Measurements from ENCODE around the gene C17orf113. TPM values are rescaled to one million over a fixed set of nuclear protein-coding genes. Genes with fewer than 3 reads are reported as not detected.

C17orf113 gene
- total RNA-seq: 0.32 and 0.34 TPM in 2 replicates

GRCh38 chr17:42050393-42051012, at the start of gene C17orf113:
Gene C17orf113, minus strand, starts transcription at chr17:42050601. Its CDS starts 7,225 bp downstream, at chr17:42043376.

GRCh38 chr17:42097691-42098631, 47.6 kb upstream of the C17orf113 start, which contains the start of gene ZNF385C:
Gene ZNF385C, minus strand, starts transcription at chr17:42098473. Its CDS starts 35,417 bp downstream, at chr17:42063056.

GRCh38 chr17:42019509-42020404, 30.6 kb downstream of the C17orf113 start, which contains the start of gene NKIRAS2:
Gene NKIRAS2, plus strand, starts transcription at chr17:42020090. Its CDS starts 1,488 bp downstream, at chr17:42021578.

GRCh38 chr17:42016941-42017865, 33.2 kb downstream of the C17orf113 start, which contains the start of gene DNAJC7:
Gene DNAJC7, minus strand, starts transcription at chr17:42017439. Its CDS starts 23 bp downstream, at chr17:42017416.

Other genes starting within 250 kb of the C17orf113 start
- 44.1 and 49.2 TPM in 2 replicates for gene P3H4, start 238.7 kb downstream of the C17orf113 start, total RNA-seq
- 276 and 499 TPM in 2 replicates for gene FKBP10, start 237.6 kb downstream of the C17orf113 start, total RNA-seq
- 73.0 and 90.5 TPM in 2 replicates for gene NT5C3B, start 214.4 kb downstream of the C17orf113 start, total RNA-seq
- gene KLHL10, start 212.8 kb downstream of the C17orf113 start, total RNA-seq: 0.16 and 0.17 TPM in 2 replicates
- 19.5 TPM in 2 replicates for gene KLHL11, start 185.2 kb downstream of the C17orf113 start, total RNA-seq
- 107 and 119 TPM in 2 replicates for gene ACLY, start 131.7 kb downstream of the C17orf113 start, total RNA-seq
- gene ODAD4, start 120.0 kb downstream of the C17orf113 start, total RNA-seq: 0.26 and 1.1 TPM in 2 replicates
- gene CNP, start 83.8 kb downstream of the C17orf113 start, total RNA-seq: 53.4 and 62.3 TPM in 2 replicates
- 71.2 and 91.3 TPM in 2 replicates for gene DNAJC7, start 33.2 kb downstream of the C17orf113 start, total RNA-seq
- 9.7 and 13.4 TPM in 2 replicates for gene NKIRAS2, start 30.5 kb downstream of the C17orf113 start, total RNA-seq
- not detected in 2 replicates for gene ZNF385C, start 47.9 kb upstream of the C17orf113 start, total RNA-seq
- 9.1 and 14.7 TPM in 2 replicates for gene DHX58, start 62.1 kb upstream of the C17orf113 start, total RNA-seq
- gene KAT2A, start 70.8 kb upstream of the C17orf113 start, total RNA-seq: 4.7 and 5.6 TPM in 2 replicates
- not detected in 2 replicates for gene HSPB9, start 72.2 kb upstream of the C17orf113 start, total RNA-seq
- 37.4 and 41.7 TPM in 2 replicates for gene RAB5C, start 104.4 kb upstream of the C17orf113 start, total RNA-seq
- not detected in 2 replicates for gene KCNH4, start 130.5 kb upstream of the C17orf113 start, total RNA-seq
- gene HCRT, start 134.9 kb upstream of the C17orf113 start, total RNA-seq: not detected in 2 replicates
- 4.1 and 13.2 TPM in 2 replicates for gene GHDC, start 143.9 kb upstream of the C17orf113 start, total RNA-seq
- 14.0 and 16.8 TPM in 2 replicates for gene STAT5B, start 225.8 kb upstream of the C17orf113 start, total RNA-seq
- gene STAT5A, start 237.9 kb upstream of the C17orf113 start, total RNA-seq: 21.1 and 35.6 TPM in 2 replicates